NK-92 (cell line): ENCODE results near the gene PDLIM5.
"Not testable (repeated sequence)": the region's sequence is repeated elsewhere in the genome, so short reads cannot be mapped to it uniquely, and the experiment has no call there.

Source experiments
- DNase-seq: peaks from one replicate; lab custom pipeline; 2025; ENCODE audit not compliant: unreplicated experiment; lab: John Stamatoyannopoulos, UW

PDLIM5 gene

DNA sequence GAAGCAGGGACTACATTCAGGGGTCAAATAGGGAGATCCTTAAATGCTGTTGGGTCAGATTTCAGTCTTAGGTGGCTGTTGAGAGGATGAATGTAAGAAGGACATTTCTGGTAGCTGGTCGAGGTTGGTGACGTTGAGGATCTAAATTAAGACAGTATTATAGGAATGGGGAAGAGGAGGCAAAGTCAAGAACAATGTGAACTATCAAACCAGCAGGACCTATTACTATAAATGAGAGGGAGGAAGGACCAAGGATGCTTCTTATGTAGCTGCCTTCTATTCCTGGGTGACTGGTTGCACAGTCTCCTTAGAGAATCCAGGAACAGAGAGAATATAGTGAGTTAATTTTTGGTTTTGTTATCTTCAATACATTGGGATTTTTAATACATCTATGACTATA lies 187.6 kb downstream of the PDLIM5 start:
- no peak for DNase-seq

DNA sequence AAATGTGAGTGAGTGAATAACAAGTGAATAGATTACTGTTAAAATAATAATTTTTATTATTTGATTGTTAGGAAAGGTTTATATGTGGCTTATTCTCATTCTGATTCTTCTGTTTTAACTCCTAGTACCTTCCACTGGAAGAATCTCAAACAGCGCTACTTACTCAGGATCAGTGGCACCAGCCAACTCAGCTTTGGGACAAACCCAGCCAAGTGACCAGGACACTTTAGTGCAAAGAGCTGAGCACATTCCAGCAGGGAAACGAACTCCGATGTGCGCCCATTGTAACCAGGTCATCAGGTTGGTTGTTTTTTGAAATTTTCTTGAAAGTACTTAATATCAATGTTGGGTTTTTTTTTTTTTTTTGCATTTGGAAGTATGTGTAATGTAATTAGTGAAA lies 188.4 kb downstream of the PDLIM5 start:
- DNase-seq = no peak

DNA sequence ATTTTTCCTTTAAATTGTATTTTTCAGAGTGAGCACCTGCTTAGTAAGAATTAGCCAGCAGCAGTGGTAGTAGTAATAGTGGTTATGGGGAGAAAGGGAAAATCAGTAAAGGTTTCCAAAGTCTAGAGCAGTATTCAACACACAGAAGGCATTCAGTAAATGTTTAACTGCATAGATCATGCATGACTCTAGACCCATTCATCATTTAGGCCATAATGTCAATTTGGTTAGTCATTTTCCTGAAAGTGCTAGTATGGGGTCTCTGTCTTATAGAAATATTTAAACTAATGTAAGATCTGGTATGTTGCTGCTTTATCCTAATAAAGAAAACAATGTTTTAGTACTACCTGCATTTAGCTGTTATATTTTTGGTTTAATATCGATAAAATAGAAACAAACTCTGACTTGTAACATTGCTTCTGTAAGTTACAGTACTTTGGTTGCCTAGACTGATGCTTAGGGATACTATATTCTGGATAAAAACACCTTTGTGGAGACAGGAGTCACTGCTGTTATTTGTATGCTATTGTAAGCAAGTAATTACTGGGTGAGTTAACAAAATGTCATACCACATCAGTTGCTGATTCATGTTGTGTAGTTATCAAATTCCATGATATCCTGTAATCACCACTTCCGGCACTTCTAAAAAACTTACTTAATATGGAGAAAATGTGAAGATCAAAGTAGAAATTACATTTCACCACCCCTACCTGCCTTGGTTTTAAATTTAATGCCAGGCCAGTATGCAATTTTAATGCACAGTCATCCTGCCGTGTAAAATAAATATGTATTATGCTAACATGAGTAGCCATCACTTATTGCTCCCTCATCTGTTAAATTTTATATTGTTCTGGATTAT lies 190.2 kb downstream of the PDLIM5 start:
- DNase-seq = no peak

DNA sequence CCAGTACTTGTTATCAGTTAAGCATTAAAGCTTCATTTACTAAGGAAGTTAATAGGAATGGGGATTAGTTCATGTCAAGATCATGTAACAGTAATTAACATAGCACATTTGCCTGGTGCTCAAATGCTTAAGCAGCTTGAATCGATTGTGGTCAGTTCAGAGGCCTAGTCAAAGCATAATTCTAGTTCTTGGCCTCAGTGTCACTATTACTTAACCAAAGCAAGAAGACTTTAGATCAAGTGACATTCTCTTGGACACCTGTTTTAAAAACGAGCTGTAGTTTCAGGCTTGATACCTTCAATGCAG lies 190.8 kb downstream of the PDLIM5 start:
- no peak for DNase-seq

DNA sequence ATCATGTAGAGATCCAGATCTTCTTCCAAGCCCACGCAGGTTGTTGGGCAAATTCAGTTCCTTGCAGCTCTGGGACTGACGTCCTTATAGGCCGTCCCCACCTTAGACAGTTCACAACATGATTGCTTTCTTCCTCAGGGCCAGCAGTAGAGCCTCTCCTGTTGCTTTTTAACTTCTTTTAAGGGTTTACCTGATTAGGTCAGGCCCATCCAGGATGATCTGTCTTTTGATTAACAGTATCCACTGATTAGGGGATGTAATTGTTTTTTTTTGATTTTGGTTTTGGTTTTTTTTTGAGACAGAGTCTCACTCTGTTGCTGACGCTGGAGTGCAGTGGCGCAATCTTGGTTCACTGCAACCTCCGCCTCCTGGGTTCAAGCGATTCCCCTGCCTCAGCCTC lies 197.0 kb downstream of the PDLIM5 start:
- no peak for DNase-seq

DNA sequence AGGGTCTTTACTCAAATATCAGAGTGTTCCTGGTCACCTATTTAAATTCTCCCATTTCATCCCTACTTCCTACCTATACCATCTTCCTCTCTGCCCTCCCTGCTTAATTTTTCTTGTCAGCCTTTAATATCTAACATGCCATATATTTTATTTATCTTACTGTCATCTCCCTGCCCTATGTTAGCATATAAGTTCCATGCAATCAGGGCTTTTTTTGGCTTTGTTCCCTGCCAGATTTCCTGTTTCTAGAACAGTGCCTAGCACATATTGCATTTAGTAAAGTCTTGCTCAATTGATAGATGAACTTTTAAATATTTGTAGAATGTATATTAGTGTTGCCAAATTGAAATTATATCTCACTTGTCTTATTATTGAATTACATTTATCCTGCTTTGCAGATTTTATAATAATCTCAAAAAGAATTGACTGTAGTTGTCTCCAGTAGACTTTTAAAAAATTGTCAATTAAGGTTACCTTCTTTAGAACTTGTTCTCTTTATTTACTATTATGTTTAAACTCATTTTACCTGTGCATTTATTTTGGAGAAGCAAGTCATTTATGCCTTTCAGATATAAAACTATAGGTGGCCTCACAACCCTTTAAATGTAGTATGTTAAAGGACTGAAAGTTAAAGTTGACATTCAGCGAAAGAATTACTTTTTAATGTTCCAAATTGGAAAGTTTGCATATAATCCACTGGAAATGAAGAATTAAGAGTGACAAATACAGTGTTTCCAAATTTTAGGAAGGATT lies 197.8 kb downstream of the PDLIM5 start:
- DNase-seq = no peak

DNA sequence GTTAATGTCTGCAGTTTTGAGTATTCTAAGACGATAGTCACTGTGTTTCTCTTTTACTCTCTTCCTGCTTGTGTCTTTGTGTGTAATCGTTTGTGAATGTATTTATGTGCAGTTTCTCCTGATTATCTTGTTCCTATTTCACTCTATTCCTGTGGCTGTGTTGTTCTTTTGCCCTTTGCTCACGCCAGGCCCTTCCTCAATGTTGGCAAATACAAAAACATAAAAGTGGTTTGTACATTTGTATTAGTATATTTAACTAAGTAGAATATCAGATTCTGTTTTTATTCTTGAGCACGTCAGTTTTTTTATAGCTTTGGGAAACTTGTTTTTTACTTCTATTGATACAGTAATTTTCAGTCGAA lies 198.4 kb downstream of the PDLIM5 start:
- DNase-seq = no peak

DNA sequence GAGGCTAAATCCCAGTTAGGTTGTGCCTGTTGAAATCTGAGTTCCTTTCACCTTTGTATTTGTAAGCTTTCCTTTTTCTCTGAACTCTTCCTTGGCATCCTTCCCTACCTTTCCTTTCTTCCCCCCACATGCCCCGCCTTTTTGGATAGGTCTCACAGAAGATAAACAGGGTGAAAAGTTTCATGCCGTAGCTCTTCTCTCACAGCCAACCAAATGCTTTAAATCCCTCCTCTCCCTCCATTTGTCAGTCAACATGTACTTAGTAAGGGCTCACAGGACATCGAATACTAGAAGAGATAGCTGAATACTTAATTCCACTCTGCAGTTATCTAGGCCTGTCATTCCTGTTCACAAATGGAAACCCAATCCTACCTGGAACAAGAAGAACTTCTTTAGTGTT lies 198.9 kb downstream of the PDLIM5 start:
- no peak for DNase-seq

DNA sequence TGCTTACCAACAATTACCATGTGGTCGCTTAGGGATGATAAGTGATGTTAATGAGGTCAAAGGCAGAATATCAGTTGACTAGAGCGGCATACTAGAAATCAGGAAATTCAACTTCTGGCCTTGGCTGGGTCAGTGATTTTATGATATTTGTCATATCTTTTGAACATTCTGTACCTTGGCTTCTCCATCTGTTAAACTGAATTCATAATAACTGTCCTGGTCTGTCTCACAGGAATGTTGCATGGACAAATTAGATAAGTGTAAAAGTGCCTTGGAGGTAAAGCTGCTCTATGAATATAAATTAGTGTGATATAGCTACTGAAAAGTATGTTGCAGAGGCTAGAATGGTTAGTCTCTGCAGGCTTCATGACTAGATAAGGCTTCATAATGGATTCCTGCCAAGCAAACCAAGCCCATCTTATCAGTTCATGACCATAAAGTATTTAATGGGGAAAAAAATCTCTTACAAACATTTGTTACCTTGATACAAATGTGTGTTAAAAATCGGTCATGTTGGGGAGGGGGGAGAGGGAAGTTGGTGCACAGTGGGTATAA lies 201.4 kb downstream of the PDLIM5 start:
- no peak for DNase-seq

DNA sequence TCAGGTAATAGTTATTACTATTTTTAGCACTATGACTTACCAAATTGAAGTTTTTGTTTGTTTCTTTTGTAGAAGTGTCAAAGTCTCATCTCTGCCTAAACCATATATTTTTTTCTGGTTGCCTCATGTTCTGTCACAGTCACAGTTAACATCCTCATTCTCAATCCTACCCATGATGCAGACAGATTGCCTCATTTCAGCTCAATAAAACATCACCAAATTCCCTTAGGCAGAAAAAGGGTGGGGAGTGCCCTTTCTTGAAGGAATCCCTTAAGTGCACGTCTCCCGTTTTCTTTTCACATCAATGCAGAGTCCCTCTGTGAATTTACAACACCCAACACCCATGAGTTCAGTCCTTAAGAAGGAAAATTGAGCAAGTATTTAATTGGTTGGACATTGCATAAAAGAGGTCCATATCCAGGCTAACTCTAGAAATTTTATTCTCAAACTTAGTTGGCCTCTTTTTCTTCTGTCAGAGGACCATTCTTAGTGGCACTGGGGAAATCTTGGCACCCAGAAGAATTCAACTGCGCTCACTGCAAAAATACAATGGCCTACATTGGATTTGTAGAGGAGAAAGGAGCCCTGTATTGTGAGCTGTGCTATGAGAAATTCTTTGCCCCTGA lies 202.4 kb downstream of the PDLIM5 start:
- no peak for DNase-seq

DNA sequence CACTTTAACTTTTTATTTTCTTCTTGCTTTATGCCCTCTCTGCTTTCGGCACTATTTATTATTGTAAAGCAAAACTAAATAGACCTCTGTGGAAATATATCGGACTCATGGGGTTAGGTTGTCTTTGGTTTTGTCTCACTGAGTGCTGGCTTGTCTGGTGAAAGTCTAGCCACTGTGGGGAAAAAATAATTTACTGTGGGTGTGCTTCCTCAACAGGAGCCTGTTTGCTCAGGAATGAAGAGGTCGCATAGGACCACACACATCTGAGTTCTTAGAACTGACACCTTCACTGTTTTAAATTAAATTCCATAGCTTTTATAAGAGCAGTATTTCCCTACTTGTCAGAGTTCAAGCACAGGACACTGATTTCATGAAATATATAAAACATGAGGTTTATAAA lies 203.0 kb downstream of the PDLIM5 start:
- no peak for DNase-seq

DNA sequence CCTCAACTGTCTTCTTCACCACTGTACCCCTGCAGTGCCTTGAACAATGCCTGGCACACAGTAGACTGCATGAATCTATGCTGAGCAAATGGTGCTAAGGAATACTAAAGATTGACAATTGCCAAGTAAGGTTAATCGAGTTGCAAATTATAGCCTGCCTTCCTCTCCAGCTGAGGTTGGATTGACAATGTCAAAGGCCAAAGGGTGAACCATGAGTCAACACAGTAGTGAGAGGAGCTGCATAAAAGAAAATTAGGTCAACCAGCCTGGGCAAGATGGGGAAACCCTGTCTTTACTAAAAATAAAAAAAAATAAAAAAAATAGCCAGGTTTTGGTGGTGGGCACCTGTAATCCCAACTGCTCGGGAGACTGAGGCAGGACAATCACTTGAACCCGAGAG lies 208.9 kb downstream of the PDLIM5 start:
- DNase-seq = no peak

DNA sequence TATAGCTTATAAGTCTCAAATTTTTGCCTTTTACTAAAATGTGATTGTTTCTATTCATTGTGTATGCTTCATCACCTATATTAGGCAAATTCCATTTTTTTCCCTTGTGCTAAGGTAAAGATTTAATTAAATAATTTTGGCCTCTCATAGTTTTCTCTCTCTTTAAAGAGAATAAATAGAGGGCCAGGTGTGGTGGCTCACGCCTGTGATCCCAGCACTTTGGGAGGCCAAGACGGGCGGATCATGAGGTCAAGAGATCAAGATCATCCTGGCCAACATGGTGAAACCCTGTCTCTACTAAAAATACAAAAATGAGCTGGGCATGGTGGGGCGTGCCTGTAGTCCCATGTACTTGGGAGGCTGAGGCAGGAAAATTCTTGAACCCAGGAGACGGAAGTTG lies 213.3 kb downstream of the PDLIM5 start:
- DNase-seq = not testable (repeated sequence)

DNA sequence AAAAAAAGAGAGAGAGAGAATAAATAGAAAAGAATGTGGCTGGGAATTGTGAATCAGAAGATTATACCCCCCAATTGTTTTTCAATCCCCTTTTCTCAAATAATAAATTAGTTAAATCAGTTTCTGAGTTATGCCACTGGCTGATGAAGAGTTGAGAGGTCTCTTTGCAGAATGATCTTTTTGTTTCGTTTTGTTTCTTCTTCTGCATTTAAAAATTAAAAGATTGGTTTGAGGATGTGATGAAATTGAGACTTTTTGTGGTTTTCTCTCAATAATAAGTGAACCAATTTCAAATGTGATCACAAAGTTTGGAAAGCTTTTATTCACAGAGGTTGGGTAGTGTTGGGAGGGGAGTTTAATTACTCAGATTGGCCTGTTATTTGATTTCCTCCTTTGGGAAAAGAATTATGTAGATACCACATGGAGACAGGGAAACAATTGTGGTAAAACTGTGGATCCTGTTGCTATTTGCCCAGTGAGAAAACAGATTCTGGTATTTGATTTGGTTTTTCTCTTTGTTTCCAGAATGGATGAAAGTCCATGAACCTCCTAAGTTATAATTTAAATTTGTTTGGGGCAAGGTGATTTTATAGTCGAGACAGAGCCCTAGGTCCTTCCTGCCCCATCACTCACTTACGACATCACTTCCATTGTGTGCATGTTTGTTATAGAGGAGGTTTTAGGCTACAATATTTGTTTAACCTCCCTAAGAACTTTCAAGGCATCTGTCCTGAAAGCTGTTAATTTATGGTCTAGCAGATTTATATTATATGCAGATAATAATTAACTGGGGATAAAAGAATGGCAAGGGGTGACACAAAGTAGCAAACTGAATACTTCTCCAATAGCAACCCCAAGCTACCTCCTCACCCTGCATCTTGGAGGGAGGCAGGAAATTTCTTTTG lies 214.0 kb downstream of the PDLIM5 start:
- no peak for DNase-seq

DNA sequence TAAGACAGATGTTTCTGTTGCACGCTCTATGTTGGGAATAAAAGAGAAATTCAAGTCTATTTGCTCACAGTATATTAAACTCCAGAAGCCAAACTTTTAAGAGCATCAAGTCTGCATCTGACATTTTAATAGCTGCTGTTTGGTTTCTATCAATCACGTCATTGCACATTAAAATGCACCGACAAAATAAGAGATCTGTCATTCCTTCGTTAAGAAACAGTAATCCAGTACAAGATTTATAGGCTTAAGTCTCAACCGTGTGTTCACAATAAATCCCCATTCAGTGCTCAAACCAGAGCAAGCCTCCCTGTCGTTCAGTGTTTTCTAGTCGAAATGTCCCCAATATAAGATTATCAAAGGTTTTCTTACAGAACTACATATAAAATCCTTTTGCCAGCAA lies 217.0 kb downstream of the PDLIM5 start:
- DNase-seq = no peak

DNA sequence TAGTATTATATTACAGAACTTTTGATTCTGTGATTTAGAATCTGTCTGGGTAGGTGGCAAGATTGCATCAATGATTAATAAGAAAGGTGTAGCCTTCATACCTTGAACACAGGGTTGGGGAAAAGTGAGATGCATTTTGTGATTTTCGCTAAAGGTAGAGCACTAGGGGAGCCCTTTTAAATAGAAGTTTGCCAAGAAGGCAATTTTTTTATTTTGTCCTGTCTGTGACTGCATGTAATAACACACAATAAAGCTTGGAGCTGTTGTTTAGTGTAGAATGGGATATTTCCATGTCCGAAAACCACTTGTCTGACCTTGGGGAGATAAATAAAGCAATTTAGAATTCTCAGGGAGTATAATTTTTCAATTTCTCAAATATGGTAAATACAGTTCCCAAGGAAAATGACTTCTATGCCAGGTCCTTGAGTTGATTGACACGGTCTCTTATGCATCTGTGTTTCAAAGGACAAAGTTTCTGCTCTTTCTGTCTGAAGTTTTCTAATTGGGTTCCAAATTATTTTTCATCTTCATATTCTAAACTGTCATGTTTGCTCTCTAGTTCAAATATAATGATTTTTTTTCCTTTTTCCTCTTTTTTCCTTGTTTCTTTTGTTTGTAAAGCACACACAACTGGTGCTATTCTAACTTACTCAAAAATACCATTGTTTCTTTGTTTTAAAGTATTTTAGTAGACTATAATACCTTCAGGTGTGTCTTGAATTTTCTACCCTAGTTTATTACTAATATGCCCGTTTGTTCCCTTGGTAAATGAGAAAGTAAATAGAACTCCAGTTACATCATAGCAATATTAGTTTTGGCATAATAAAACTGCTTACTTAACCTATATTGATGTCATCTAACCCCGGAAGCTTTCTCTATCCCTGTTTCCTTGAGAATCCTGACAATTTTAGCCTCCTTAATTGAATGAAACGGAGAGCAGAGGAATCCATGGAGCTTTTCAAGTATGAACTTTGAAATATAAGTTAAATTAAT lies 218.2 kb downstream of the PDLIM5 start:
- no peak for DNase-seq

DNA sequence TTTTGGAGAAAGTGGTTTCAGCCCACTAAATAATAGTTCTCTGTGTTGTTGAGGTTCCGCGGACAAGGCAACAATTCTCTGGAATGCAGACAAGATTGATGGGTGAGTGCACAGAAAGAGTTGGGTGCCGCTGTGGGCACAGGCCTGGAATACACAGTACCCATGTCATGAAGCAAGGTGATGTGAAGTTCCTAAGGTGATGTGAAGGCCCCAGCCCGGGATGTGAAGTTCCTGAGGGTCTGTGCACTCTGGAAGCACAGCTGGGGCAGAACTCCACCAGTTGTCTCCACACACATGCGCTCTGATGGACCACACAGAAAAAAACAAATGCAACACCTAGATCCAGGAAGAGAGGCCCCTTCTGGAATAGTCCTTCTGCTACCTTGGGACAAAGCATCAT lies 219.4 kb downstream of the PDLIM5 start:
- no peak for DNase-seq

DNA sequence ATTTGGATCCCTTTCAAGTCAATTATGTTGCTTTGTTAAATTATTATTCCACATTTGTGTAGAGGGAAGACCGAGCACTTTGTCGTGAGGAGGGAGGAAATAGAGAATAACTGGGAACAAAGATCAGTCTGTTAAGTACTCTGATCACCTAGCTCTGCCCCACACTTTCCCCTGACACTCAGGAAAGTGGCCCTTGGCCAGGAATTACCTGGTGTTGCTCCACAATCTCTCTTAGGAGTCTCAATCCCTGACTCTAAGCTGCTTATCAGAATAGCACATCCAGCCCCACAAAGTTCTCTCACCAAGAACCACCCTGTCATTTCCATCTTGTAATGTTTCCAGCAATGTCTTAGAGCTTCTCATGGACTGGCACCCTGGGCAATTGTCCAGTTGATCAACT lies 222.2 kb downstream of the PDLIM5 start:
- DNase-seq = no peak

DNA sequence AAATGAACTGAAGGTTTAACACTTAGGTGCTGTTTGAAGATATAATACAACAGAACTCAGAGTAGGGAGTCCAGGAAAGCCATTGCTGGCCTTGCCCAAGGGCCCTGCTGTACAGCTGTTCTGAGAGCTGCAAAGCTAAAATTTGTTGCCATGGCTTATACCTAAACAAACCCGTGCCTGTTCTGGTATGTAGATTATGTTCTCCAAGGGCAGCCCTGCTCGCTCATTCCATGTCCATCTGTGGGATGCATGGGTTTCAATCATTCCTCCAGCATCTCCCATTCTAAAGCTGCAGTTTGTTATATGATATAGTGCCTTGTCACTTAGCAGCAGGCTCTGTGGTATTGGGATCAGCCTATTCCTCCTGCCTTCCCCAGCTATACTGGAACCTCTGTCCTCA lies 225.2 kb downstream of the PDLIM5 start:
- no peak for DNase-seq

DNA sequence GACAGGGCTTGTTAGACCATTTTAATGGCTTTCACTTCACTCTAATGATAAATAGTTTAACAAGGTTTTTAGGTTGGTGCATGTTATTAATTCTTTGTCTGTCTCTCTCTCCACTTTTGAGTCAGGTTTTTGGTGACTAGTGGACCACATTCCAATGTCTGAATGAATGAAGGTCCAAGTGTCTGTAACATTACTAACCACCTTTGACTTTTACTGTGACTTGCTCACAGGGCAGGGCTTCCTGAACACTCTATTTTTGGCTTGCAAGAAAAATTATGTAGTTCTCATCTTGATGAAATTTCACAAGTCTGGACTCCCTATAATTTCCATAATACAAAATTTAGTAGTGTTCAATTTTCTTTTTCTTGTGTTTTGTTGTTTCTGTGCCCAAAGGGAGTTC lies 227.2 kb downstream of the PDLIM5 start:
- DNase-seq = no peak
